IMR-90 (cell line): ENCODE measurements around the gene USP12. TPM values are rescaled to one million over a fixed set of nuclear protein-coding genes. Genes with fewer than 3 reads are reported as not detected.

Source experiments
- ATAC-seq: fragments of 200-7000 bp; cut with Tn5 transposase; 2 replicates; pipeline ENCODE4 v1.9.1; 2020; ENCODE audit warnings: low read depth, mild to moderate bottlenecking, moderate library complexity
- BruUV-seq: library from RNA; stranded (reverse); fragments of 400-500 nt; replicated peaks from 2 replicates; lab custom pipeline; 2021; lab: Mats Ljungman, UMichigan
- CTCF ChIA-PET: fragments of 300-600 bp; formaldehyde crosslinking; extraction: SDS; loops from one replicate; lab custom pipeline; 2021; ENCODE audit warnings: antibody characterized with exemption; lab: Yijun Ruan, JAX
- POLR2A ChIA-PET: fragments of 300-600 bp; sonication (Branson Sonifier 250); formaldehyde crosslinking; loops from one replicate; lab custom pipeline; 2022; ENCODE audit warnings: antibody characterized with exemption; ENCODE audit not compliant: unreplicated experiment; lab: Charles Lee
- DNase-seq: peaks from one replicate; pipeline ENCODE4 v3.0.0; 2013
- H2AFZ ChIP-seq: replicated peaks from 2 replicates; pipeline ENCODE3; 2013; ENCODE audit warnings: low read length, mild to moderate bottlenecking; ENCODE audit not compliant: poor library complexity
- H2AK5ac ChIP-seq: 2 replicates; pipeline ENCODE4 v1.6.1; 2013; ENCODE audit warnings: low read depth, low read length, inconsistent platforms
- H2AK9ac ChIP-seq: replicated peaks from 2 replicates; pipeline ENCODE3; 2013; ENCODE audit warnings: mild to moderate bottlenecking, low read depth, low read length, moderate library complexity; ENCODE audit not compliant: poor library complexity
- H2BK120ac ChIP-seq: 2 replicates; pipeline ENCODE4 v1.6.1; 2013; ENCODE audit warnings: low read depth, low read length, inconsistent platforms
- H2BK15ac ChIP-seq: 3 replicates; pipeline ENCODE4 v1.6.1; 2013; ENCODE audit warnings: low read depth, low read length, inconsistent platforms
- H2BK20ac ChIP-seq: 2 replicates; pipeline ENCODE4 v1.6.1; 2013; ENCODE audit warnings: low read depth, mild to moderate bottlenecking, inconsistent platforms, low read length, moderate library complexity
- H2BK5ac ChIP-seq: 2 replicates; pipeline ENCODE4 v1.6.1; 2013; ENCODE audit warnings: mild to moderate bottlenecking, low read depth, low read length, inconsistent platforms; ENCODE audit not compliant: poor library complexity, severe bottlenecking
- H3K14ac ChIP-seq: replicated peaks from 2 replicates; pipeline ENCODE4 v1.6.1; 2013; ENCODE audit warnings: low read depth, low read length, inconsistent platforms
- H3K18ac ChIP-seq: 2 replicates; pipeline ENCODE4 v1.6.1; 2013; ENCODE audit warnings: low read depth, low read length, control low read depth
- H3K23ac ChIP-seq: 2 replicates; pipeline ENCODE4 v1.6.1; 2013; ENCODE audit warnings: low read depth, low read length, inconsistent platforms
- H3K27ac ChIP-seq: 2 replicates; pipeline ENCODE4 v1.5.1; 2013; ENCODE audit warnings: mild to moderate bottlenecking, control low read depth, low read length; ENCODE audit not compliant: insufficient read depth
- H3K27me3 ChIP-seq: 2 replicates; pipeline ENCODE4 v1.6.1; 2013; ENCODE audit warnings: low read length; ENCODE audit not compliant: control insufficient read depth, insufficient read depth
- H3K36me3 ChIP-seq: 2 replicates; pipeline ENCODE4 v1.6.1; 2013; ENCODE audit warnings: low read length, mixed read lengths; ENCODE audit not compliant: control insufficient read depth, insufficient read depth
- H3K4ac ChIP-seq: 2 replicates; pipeline ENCODE4 v1.6.1; 2013; ENCODE audit warnings: low read depth, low read length, inconsistent platforms
- H3K4me1 ChIP-seq: 2 replicates; pipeline ENCODE4 v1.6.1; 2013; ENCODE audit warnings: low read length, mixed read lengths; ENCODE audit not compliant: control insufficient read depth, insufficient read depth
- H3K4me2 ChIP-seq: 2 replicates; pipeline ENCODE4 v1.6.1; 2013; ENCODE audit warnings: low read depth, mild to moderate bottlenecking, control low read depth, low read length, moderate library complexity
- H3K4me3 ChIP-seq: 2 replicates; pipeline ENCODE4 v1.5.1; 2013; ENCODE audit warnings: low read depth, mild to moderate bottlenecking, control low read depth, low read length, moderate library complexity; ENCODE audit not compliant: insufficient read depth
- H3K56ac ChIP-seq: 2 replicates; pipeline ENCODE4 v1.6.1; 2013; ENCODE audit warnings: low read length, inconsistent platforms; ENCODE audit not compliant: insufficient read depth; ENCODE audit errors: extremely low read depth
- H3K79me1 ChIP-seq, 2 experiments: 2 replicates each; pipeline ENCODE4 v1.6.1; 2013; ENCODE audit warnings: low read length in 2 of 2, inconsistent platforms in 1 of 2, low read depth in 1 of 2
- H3K9ac ChIP-seq: 2 replicates; pipeline ENCODE4 v1.6.1; 2013; ENCODE audit warnings: low read depth, low read length, control low read depth
- H3K9me1 ChIP-seq: 2 replicates; pipeline ENCODE4 v1.6.1; 2013; ENCODE audit warnings: low read length, inconsistent platforms; ENCODE audit not compliant: insufficient read depth
- H3K9me3 ChIP-seq: 2 replicates; pipeline ENCODE4 v1.6.1; 2013; ENCODE audit warnings: low read length; ENCODE audit not compliant: control insufficient read depth, insufficient read depth
- H4K20me1 ChIP-seq: 2 replicates; pipeline ENCODE4 v1.6.1; 2013; ENCODE audit warnings: low read length, inconsistent platforms; ENCODE audit not compliant: insufficient read depth
- H4K5ac ChIP-seq: 2 replicates; pipeline ENCODE4 v1.6.1; 2013; ENCODE audit warnings: mild to moderate bottlenecking, low read depth, low read length, control low read depth
- H4K8ac ChIP-seq, 2 experiments: 2 replicates each; pipeline ENCODE4 v1.6.1; 2013; ENCODE audit warnings: low read depth in 2 of 2, low read length in 2 of 2, control low read depth in 1 of 2, inconsistent platforms in 1 of 2
- H4K91ac ChIP-seq: 2 replicates; pipeline ENCODE4 v1.6.1; 2013; ENCODE audit warnings: low read depth, low read length, inconsistent platforms; ENCODE audit not compliant: insufficient read depth
- CEBPB ChIP-seq: IDR thresholded peaks from 2 replicates; pipeline ENCODE4 v1.6.1; 2012; ENCODE audit warnings: low read depth, low read length, improper control_type of control experiment
- CHD1 ChIP-seq: IDR thresholded peaks from 2 replicates; pipeline ENCODE4 v1.6.1; 2012; ENCODE audit warnings: low read depth, low read length, improper control_type of control experiment
- CTCF ChIP-seq: conservative IDR thresholded peaks from 2 replicates; pipeline ENCODE4 v1.5.1; 2012; ENCODE audit warnings: mild to moderate bottlenecking, low read depth, low read length, improper control_type of control experiment
- ELK1 ChIP-seq: fragments of 150-350 bp; IDR thresholded peaks from 2 replicates; pipeline ENCODE4 v1.6.1; 2016; ENCODE audit warnings: low read depth, mild to moderate bottlenecking, low read length, moderate library complexity, borderline replicate concordance
- FOS ChIP-seq: fragments of 150-350 bp; IDR thresholded peaks from 2 replicates; pipeline ENCODE4 v1.6.1; 2016; ENCODE audit warnings: low read depth, low read length
- MAFK ChIP-seq: IDR thresholded peaks from 2 replicates; pipeline ENCODE4 v1.6.1; 2012; ENCODE audit warnings: low read depth, low read length, improper control_type of control experiment
- NFE2L2 ChIP-seq: fragments of 150-350 bp; IDR thresholded peaks from 2 replicates; pipeline ENCODE4 v1.6.1; 2016; ENCODE audit warnings: low read depth, mild to moderate bottlenecking, low read length
- USF2 ChIP-seq: fragments of 150-350 bp; IDR thresholded peaks from 2 replicates; pipeline ENCODE4 v1.6.1; 2017; ENCODE audit warnings: mild to moderate bottlenecking, antibody characterized with exemption, low read length, low read depth
- WGBS, 2 experiments: methylation state at CpG; one replicate each; pipeline versions ENCODE4 v1.1.5 to v1.1.7; 2013; ENCODE audit warnings: missing lambda C conversion rate in 2 of 2; ENCODE audit not compliant: insufficient read length in 1 of 2; ENCODE audit errors: extremely low coverage in 2 of 2; 5-methylcytosine and 5-hydroxymethylcytosine counted together
- dilution Hi-C: fragments of 300-500 bp; cut with HindIII; formaldehyde crosslinking; loops from one replicate; pipeline ENCODE4 v1.14.3; 2018; ENCODE audit warnings: low sequenced_read_pairs; ENCODE audit not compliant: unreplicated experiment
- in situ Hi-C: fragments of 300-500 bp; cut with MboI; formaldehyde crosslinking; loops from 3 replicates; pipeline ENCODE4 v1.14.3; 2019; ENCODE audit warnings: low sequenced_read_pairs, inconsistent platforms, mixed read lengths
- intact Hi-C: fragments of 100-400 bp; cut with micrococcal nuclease; formaldehyde crosslinking; loops from 2 replicates; pipeline ENCODE4 v1.10.0; 2022
- polyA plus RNA-seq, 3 experiments: library from polyadenylated mRNA; depleted of rRNA; stranded (reverse); fragments of >200 nt; gene quantifications; 2 replicates each; pipeline ENCODE4 v1.2.3, GENCODE V29; 2012; ENCODE audit warnings: low replicate concordance in 1 of 3
- total RNA-seq: library from RNA; depleted of rRNA; stranded (reverse); fragments of >200 nt; gene quantifications from 2 replicates; pipeline ENCODE4 v1.2.3, GENCODE V29; 2012

The USP12 gene
- total and polyA plus RNA-seq, 2 of the 4 experiments (the other 2 are of a cell fraction), result 11.8 to 16.5 TPM

GRCh38 chr13:27064252-27064995, 107.2 kb downstream of the USP12 start:
- WGBS, 2 experiments, result no CpG with 5 or more reads among the region's 9 CpGs
- in situ Hi-C loops, result no loop called here

More at GRCh38 chr13:27064252-27064995, 107.2 kb downstream of the USP12 start:
- intact Hi-C loops, result no loop called here
- Histone ChIP-seq H3K79me1 (peaks cover 3% of the 10 kb centered on the region in 2 experiments; a peak in 1 of 4 replicates), H2BK15ac (no peak overlapping the region), H3K18ac (no peak overlapping the region), H3K23ac (no peak overlapping the region), H4K20me1 (no peaks in the 10 kb centered on the region), H3K9ac (no peak overlapping the region), H4K5ac (no peak overlapping the region), H3K14ac (no peak overlapping the region), H3K9me1 (no peaks in the 10 kb centered on the region), H3K4me1 (no peaks in the 10 kb centered on the region), H2AFZ (no peak overlapping the region), H4K8ac (no peak overlapping the region), H2BK5ac (no peak overlapping the region), H3K4ac (no peak overlapping the region), H2AK5ac (no peak overlapping the region), H3K4me3 (no peak overlapping the region), H2BK20ac (no peak overlapping the region), H3K56ac (no peak overlapping the region), H2BK120ac (no peak overlapping the region), H3K9me3 (peaks cover 3% of the 10 kb centered on the region; the same call in 1 of the 2 replicates), H3K36me3 (no peaks in the 10 kb centered on the region), H2AK9ac (no peak overlapping the region), H3K4me2 (no peak overlapping the region), H4K91ac (no peak overlapping the region), H3K27me3 (no peaks in the 10 kb centered on the region), H3K27ac (no peak overlapping the region)
- ChIA-PET POLR2A (no interaction called here), CTCF (interaction anchor here (0.7 kb wide), 1 partner anchor 42 kb away, joined by 3 read pairs; no protein-coding TSS in a partner anchor)
- dilution Hi-C loops, result no loop called here
- no peak for ATAC-seq
- no peak for DNase-seq
- TF ChIP-seq NFE2L2 (no peak), ELK1 (no peak), CTCF (no peak), CHD1 (no peak), FOS (no peak), MAFK (peak; percentile 77), USF2 (no peak), CEBPB (no peak)
- BruUV-seq, result no TSS peak
